ENCODE measurements around the gene PITRM1.
A peak's percentile ranks its signal among the peaks of the same experiment; 100 is the strongest.
"Not testable (repeated sequence)": the region's sequence is repeated elsewhere in the genome, so short reads cannot be mapped to it uniquely, and the experiment has no call there.

The PITRM1 gene

DNA sequence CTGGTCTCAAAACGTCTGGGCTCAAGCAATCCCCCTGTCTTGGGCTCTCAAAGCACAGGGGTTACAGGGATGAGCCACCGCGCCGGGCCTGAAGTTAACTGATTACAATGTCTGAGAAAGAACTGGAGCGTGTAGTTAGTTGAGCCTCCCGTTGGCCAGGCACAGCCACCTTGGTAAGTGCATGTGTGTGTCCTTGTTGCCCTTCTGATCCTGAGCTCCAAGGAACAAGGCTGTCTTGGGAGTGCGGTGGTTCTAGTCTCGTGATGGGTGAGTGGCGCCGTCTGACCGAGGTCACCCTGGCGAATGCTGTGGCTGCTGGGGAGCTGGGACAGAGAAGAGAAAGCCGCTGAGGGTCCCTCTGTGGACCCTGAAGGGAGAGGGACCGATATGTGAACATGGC is 50.5 kb downstream of the PITRM1 start:
- no peak for DNase-seq (ENCODE audit: low spot score)

GRCh38 chr10:3119796-3120459 is 52.7 kb downstream of the PITRM1 start:
- peak; percentile 29 for DNase-seq (ENCODE audit: low spot score)

DNA sequence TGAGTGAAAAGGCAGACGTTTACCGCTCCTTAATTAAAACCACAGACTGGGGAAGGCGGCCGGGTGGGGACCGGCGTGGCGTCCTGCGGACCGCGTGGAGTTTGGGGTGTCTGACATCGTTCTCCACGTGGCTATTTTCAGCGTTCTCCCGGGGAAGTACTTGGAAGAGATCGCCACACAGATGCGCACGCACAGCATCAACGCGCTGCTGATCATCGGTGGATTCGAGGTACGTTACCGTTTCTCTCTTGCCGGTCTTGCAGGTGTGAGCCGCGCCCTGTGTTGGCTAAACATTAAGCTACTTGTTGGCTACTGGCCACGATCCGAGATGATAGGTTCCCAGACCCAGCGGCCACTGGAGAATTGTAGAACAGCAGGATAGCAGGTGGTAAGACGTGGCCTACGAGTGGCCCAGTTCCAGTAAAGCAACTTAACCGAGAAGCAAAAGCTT is 53.9 kb downstream of the PITRM1 start:
- DNase-seq (ENCODE audit: low spot score) = no peak

- no peak for DNase-seq (ENCODE audit: low spot score)
These were observed 55.1 kb downstream of the PITRM1 start for GRCh38 chr10:3117486-3117885.

DNA sequence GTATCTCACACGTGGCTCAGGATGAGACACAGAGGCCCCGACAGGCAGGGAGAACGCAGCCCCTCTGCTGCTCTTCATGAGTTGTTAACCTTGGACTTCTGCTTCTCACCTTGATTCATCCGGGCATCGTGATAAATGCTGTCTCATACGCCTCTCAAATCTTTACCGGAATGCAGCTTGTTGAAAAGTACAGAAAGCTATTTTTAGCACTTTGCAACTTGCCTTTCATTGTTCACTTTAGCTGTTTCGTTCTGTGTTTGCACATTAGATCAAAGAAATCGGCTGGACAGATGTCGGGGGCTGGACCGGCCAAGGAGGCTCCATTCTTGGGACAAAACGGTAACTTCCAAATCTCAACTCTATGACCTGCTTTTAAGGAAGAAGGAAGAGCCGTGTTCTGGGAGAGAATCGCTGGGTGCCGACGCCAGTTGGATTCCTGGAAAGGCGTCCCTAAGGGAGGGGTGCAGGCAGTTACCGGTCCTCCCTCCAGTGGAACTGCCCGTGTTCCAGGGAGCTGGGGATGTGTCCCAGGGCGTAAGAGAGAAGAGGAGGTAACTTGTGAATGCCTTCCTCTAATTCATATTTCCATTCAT is 56.0 kb downstream of the PITRM1 start:
- no peak for DNase-seq (ENCODE audit: low spot score)

- no peak for DNase-seq (ENCODE audit: low spot score)
These were observed 56.9 kb downstream of the PITRM1 start for GRCh38 chr10:3115685-3116084.

- no peak for DNase-seq (ENCODE audit: low spot score)
These were observed 59.2 kb downstream of the PITRM1 start for GRCh38 chr10:3113343-3113720.

GRCh38 chr10:3111621-3112163 is 60.9 kb downstream of the PITRM1 start:
- peak; percentile 41 for DNase-seq (ENCODE audit: low spot score)

- DNase-seq (ENCODE audit: low spot score) = no peak
These were observed 61.6 kb downstream of the PITRM1 start for GRCh38 chr10:3110782-3111620.

GRCh38 chr10:3109633-3110032 is 62.9 kb downstream of the PITRM1 start:
- no peak for DNase-seq (ENCODE audit: low spot score)

DNA sequence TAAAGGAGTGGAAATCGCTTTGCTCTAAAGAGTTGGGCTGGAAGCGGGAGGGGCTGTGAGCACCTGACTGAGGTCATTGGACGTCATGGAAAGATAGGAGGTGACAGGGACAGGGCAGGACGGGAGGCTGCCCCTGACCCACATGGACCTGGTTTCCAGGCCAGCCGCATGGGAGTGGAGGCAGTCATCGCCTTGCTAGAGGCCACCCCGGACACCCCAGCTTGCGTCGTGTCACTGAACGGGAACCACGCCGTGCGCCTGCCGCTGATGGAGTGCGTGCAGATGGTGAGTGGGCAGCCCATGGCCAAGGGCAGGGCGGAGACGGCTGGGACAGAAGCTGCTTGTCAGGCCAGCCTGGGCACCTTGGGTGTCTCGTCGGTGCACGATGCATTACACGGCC is 63.4 kb downstream of the PITRM1 start:
- DNase-seq (ENCODE audit: low spot score) = no peak

GRCh38 chr10:3108575-3109105 is 63.9 kb downstream of the PITRM1 start:
- no peak for DNase-seq (ENCODE audit: low spot score)

GRCh38 chr10:3108033-3108432 is 64.5 kb downstream of the PITRM1 start:
- no peak for DNase-seq (ENCODE audit: low spot score)

GRCh38 chr10:3107426-3107961 is 65.1 kb downstream of the PITRM1 start:
- DNase-seq (ENCODE audit: low spot score) = peak; percentile 92

DNA sequence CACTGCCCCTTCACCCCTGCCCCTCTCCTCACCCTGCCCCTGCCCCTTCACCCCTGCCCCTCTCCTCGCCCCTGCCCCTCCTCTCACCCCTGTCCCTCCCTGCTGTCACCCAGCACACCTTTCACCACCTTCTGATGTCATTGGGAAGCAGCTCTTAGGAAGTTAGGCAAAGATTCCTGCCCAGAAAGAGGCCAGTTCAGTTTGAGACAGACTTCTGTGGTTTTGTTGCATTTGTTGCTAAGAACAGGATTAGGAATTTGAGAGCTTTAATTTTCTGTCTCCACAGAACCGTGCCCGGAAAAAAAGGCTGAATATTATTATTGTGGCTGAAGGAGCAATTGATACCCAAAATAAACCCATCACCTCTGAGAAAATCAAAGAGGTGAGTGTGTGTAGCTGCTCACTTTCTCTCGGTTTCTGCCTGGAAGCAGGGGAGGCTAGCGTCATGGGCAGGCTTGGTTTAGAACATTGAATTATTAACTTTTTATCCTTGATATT is 65.6 kb downstream of the PITRM1 start:
- DNase-seq (ENCODE audit: low spot score) = no peak

GRCh38 chr10:3106328-3106727 is 66.3 kb downstream of the PITRM1 start:
- not testable (repeated sequence) for DNase-seq (ENCODE audit: low spot score)

GRCh38 chr10:3105905-3106304 is 66.7 kb downstream of the PITRM1 start:
- no peak for DNase-seq (ENCODE audit: low spot score)

- DNase-seq (ENCODE audit: low spot score) = no peak
These were observed 67.4 kb downstream of the PITRM1 start for GRCh38 chr10:3105166-3105565.

- peak; percentile 71 for DNase-seq (ENCODE audit: low spot score)
These were observed 68.2 kb downstream of the PITRM1 start for GRCh38 chr10:3104251-3104918.

DNA sequence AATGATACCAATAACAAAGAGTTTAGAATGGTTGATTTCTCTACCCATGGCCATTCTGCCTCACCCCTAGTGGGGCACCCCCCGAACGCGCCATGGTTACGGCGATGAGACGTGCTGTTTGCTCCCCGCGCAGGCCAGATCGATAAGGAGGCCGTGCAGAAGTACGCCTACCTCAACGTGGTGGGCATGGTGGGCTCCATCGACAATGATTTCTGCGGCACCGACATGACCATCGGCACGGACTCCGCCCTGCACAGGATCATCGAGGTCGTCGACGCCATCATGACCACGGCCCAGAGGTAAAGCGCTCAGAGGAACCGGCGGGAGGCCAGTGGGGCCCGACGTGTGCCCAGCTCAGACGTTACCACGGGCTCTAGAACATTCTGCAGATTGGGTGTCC is 68.9 kb downstream of the PITRM1 start:
- DNase-seq (ENCODE audit: low spot score) = no peak

- peak; percentile 47 for DNase-seq (ENCODE audit: low spot score)
These were observed 69.7 kb downstream of the PITRM1 start for GRCh38 chr10:3102720-3103427.

Data from globus pallidus (tissue), 1 donor.